Measurements from ENCODE around the gene MYO9B.

MYO9B gene

GRCh38 chr19:17237747-17238706 is 162.4 kb downstream of the MYO9B start:
- TF ChIP-seq CTCF (conservative IDR thresholded peaks at IDR 0.05; ENCODE audit: low read length), result no peak
- no peak overlapping the region for H3K4me3 ChIP-seq (ENCODE audit: low read length)
- no peak for DNase-seq (ENCODE audit: low read depth)

GRCh38 chr19:17240062-17240752 is 164.6 kb downstream of the MYO9B start:
- no peak for DNase-seq (ENCODE audit: low read depth)
- H3K4me3 ChIP-seq (ENCODE audit: low read length), result no peak overlapping the region
- TF ChIP-seq CTCF (conservative IDR thresholded peaks at IDR 0.05; ENCODE audit: low read length), result no peak

GRCh38 chr19:17240826-17241399 is 165.3 kb downstream of the MYO9B start:
- no peak for TF ChIP-seq CTCF (conservative IDR thresholded peaks at IDR 0.05; ENCODE audit: low read length)
- no peak overlapping the region for H3K4me3 ChIP-seq (ENCODE audit: low read length)
- no peak for DNase-seq (ENCODE audit: low read depth)

- TF ChIP-seq CTCF (conservative IDR thresholded peaks at IDR 0.05; ENCODE audit: low read length), result no peak
- no peak for DNase-seq (ENCODE audit: low read depth)
- H3K4me3 ChIP-seq (ENCODE audit: low read length), result peak overlapping the region; percentile 89
These were observed 167.0 kb downstream of the MYO9B start for GRCh38 chr19:17242431-17243208.

- H3K4me3 ChIP-seq (ENCODE audit: low read length), result peak overlapping the region; percentile 89
- no peak for DNase-seq (ENCODE audit: low read depth)
- TF ChIP-seq CTCF (conservative IDR thresholded peaks at IDR 0.05; ENCODE audit: low read length), result no peak
These were observed 167.7 kb downstream of the MYO9B start for GRCh38 chr19:17243211-17243829.

GRCh38 chr19:17243830-17244617 is 168.4 kb downstream of the MYO9B start:
- DNase-seq (ENCODE audit: low read depth), result peak; percentile 45
- TF ChIP-seq CTCF (conservative IDR thresholded peaks at IDR 0.05; ENCODE audit: low read length), result no peak
- H3K4me3 ChIP-seq (ENCODE audit: low read length), result peak overlapping the region; percentile 89

Data from AG10803 (cell line).